NCI-H345 treated with DMSO at 0.1 percent for 48 hours (cell line): Measurements from ENCODE around the gene POU2AF1.
"Not testable (repeated sequence)": the region's sequence is repeated elsewhere in the genome, so short reads cannot be mapped to it uniquely, and the experiment has no call there.

ENCODE experiments used
- DNase-seq: peaks from one replicate; lab custom pipeline; 2025; ENCODE audit not compliant: unreplicated experiment; lab: John Stamatoyannopoulos, UW

Gene POU2AF1

GRCh38 chr11:111320728-111321568 is 58.1 kb downstream of the POU2AF1 start:
- DNase-seq = no peak

GRCh38 chr11:111320199-111320598 is 58.9 kb downstream of the POU2AF1 start:
- DNase-seq = not testable (repeated sequence)

GRCh38 chr11:111319296-111319695 is 59.8 kb downstream of the POU2AF1 start:
- no peak for DNase-seq

GRCh38 chr11:111312076-111312475 is 67.0 kb downstream of the POU2AF1 start:
- DNase-seq = peak; percentile 60

- DNase-seq = no peak
Measured at GRCh38 chr11:111310723-111311122, 68.4 kb downstream of the POU2AF1 start.

GRCh38 chr11:111310088-111310487 is 69.0 kb downstream of the POU2AF1 start:
- DNase-seq = peak; percentile 97

- peak; percentile 68 for DNase-seq
Measured at GRCh38 chr11:111309215-111309915, 69.7 kb downstream of the POU2AF1 start.

GRCh38 chr11:111308140-111308539 is 70.9 kb downstream of the POU2AF1 start:
- peak; percentile 86 for DNase-seq

GRCh38 chr11:111307472-111308108 is 71.5 kb downstream of the POU2AF1 start:
- DNase-seq = peak; percentile 85

- DNase-seq = no peak
Measured at GRCh38 chr11:111306321-111306720, 72.8 kb downstream of the POU2AF1 start.

GRCh38 chr11:111305876-111306275 is 73.2 kb downstream of the POU2AF1 start:
- DNase-seq = no peak

- no peak for DNase-seq
Measured at GRCh38 chr11:111305162-111305802, 73.8 kb downstream of the POU2AF1 start.

- peak; percentile 74 for DNase-seq
Measured at GRCh38 chr11:111303461-111303860, 75.6 kb downstream of the POU2AF1 start.

GRCh38 chr11:111302298-111302697 is 76.8 kb downstream of the POU2AF1 start:
- DNase-seq = peak; percentile 45
